GM13977 (cell line): ENCODE data around the gene VGLL4.
A peak's percentile ranks its signal among the peaks of the same experiment; 100 is the strongest.

ENCODE experiments used
- DNase-seq: peaks from one replicate; pipeline ENCODE4 v3.0.0; 2012; ENCODE audit warnings: low spot score
- in situ Hi-C: fragments of 300-500 bp; cut with MboI; formaldehyde crosslinking; loops from one replicate; pipeline ENCODE4 v1.12.0; 2022; ENCODE audit warnings: low sequenced_read_pairs, low pct_unique_long_range_greater_than_20kb, mixed read lengths, inconsistent platforms; ENCODE audit not compliant: unreplicated experiment
- TF ChIP-seq, protein P1 (sequence below): IDR thresholded peaks from 2 replicates; pipeline ENCODE4 v1.5.1; 2012; ENCODE audit warnings: mild to moderate bottlenecking, control low read depth; ENCODE audit not compliant: insufficient read depth; ENCODE audit errors: extremely low read depth, missing control alignments

The VGLL4 gene

DNA sequence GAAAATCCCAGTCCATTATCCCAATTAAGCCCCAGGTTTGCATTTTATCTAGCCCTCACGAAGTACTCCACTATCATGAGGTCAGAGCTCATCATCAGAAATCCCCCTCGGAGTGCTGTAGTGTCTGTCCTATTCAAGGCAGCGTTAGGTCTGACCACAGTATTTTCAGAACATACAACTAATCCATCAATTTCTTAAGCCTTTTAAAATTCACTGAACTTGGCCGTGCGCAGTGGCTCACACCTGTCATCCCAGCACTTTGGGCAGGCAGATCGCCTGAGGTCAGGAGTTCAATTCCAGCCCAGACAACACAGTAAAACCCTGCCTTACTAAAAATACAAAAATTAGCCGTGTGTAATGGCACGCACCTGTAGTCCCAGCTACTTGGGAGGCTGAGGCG is 11.9 kb downstream of the VGLL4 start:
- TF ChIP-seq, protein P1, sequence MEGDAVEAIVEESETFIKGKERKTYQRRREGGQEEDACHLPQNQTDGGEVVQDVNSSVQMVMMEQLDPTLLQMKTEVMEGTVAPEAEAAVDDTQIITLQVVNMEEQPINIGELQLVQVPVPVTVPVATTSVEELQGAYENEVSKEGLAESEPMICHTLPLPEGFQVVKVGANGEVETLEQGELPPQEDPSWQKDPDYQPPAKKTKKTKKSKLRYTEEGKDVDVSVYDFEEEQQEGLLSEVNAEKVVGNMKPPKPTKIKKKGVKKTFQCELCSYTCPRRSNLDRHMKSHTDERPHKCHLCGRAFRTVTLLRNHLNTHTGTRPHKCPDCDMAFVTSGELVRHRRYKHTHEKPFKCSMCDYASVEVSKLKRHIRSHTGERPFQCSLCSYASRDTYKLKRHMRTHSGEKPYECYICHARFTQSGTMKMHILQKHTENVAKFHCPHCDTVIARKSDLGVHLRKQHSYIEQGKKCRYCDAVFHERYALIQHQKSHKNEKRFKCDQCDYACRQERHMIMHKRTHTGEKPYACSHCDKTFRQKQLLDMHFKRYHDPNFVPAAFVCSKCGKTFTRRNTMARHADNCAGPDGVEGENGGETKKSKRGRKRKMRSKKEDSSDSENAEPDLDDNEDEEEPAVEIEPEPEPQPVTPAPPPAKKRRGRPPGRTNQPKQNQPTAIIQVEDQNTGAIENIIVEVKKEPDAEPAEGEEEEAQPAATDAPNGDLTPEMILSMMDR = no peak
- DNase-seq = no peak
- in situ Hi-C loops = no loop called here

DNA sequence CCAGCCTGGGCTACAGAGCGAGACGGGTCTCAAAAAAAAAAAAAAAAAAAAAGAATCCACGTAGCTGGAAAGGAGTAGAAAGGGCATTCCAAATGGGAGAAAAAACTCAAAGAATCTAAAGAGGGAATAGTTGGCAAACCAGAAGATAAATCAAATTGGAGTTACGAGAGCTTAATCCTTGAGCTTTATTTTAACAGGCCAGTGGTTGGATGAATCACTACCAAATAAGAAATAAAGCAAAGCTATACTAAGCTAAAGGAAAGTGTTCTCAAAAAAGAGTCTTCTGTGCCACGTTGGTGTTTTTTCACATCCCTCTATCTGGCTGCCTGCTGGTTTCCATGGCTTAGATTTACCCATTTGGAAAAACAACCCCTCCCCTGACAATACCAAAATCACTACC is 14.0 kb downstream of the VGLL4 start:
- in situ Hi-C loops = no loop called here
- no peak for DNase-seq

DNA sequence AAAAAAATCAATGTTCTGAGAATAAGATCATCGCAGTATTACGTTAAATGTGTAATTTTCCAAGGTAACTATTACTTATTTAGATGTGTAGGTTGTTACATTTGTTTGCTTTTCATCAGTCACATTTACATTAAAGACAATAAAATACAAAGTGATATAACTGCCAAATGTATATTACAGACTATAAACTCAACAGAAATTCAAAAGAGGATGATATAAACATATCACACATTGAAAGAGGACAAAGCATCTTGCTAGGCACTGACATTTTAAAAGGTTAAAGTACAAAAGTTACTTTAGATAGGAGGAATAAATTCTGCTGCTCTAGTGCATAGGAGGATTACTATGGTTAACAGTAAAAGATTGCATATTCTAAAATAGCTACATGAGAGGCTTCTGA is 16.1 kb downstream of the VGLL4 start:
- TF ChIP-seq, protein P1 = no peak
- in situ Hi-C loops = no loop called here
- no peak for DNase-seq

More for the DNA sequence above, 14.0 kb downstream of the VGLL4 start:
- TF ChIP-seq, protein P1 = no peak

DNA sequence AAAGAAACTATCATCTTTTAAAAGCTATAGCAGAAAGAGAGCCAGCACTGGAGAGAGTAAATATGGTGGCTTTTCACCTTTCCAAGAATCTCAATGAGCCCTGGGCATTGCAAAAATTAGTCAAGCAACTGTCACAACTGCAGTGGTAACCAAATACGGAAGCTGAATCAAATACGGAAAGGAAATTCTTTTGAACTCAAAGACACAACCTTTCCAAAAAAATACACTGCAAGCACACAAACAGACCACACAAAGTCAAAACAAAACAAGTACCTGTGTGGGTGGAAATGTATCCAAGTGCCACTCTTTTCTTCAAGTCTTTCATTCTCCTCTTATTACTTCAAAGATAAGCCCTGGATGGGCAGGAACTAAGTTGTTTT is 17.6 kb downstream of the VGLL4 start:
- TF ChIP-seq, protein P1 = no peak
- DNase-seq = peak; percentile 56
- in situ Hi-C loops = no loop called here

DNA sequence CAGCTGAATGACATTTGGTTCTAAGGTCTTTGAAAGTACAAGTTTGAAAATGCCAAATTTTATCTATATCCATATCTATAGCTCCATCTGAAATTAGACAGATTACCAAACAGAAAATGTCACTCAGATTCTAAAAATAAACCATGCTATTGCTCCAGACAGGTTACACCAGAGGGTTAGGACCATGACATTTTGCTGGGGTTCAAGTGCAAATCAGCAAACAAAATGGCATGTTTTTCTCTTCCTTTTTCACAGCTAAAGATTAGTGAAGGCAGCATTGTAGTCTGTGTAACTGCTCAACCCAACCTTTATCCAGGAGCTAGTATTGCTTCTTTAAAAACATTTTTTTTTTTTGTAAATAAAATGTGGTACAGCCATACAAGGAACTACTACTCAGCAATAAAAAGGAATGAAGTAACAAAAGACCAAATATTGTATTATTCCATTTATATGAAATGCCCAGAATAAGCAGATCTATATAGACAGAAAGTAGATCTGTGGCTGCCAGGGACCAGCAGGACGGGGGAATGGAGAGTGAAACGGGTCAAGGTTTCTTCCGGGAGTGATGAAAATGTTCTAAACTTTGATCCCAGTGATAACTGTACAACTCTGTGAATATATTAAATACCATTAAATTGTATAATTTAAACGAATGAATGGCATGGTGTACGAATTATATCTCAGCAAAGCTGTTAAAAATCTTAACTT is 18.2 kb downstream of the VGLL4 start:
- in situ Hi-C loops = no loop called here
- TF ChIP-seq, protein P1 = no peak
- DNase-seq = no peak

DNA sequence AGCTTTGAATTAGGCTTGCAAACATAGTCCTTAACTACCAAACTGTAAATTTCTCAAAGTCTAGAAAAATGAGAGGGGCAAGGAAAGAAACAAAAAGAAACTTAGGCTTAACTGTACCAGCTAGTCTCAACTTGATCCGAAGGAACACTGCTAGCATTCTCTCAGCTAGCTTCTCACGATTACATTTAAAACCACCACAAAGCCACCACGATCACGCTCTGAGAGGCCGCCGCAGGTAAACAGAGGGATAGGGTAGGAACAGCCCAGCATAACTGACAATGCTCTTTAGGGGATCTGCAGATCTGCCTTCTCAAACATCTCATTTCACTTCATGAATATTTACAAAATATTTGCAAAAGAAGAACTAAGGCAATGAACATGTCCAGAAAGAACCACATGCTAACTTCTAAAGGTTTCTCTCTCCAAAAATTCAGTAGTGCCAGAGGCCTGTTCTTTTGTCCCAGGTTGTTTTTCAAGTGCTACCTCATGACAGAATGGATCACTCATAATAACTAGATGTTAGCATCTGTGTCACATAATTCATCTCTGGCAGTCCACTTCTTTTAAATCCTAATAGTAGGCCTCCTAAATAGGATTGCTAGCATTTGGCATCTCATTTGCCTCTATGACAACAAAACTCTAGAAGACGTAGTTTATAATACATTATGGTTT is 18.9 kb downstream of the VGLL4 start:
- TF ChIP-seq, protein P1 = no peak
- in situ Hi-C loops = no loop called here
- no peak for DNase-seq
